NK-92 (cell line): ENCODE data around the gene DNAJB1.

Experiments
- DNase-seq: peaks from one replicate; lab custom pipeline; 2025; ENCODE audit not compliant: unreplicated experiment; lab: John Stamatoyannopoulos, UW

DNAJB1 gene

GRCh38 chr19:14473978-14474578 is 44.1 kb downstream of the DNAJB1 start:
- DNase-seq, result no peak

DNA sequence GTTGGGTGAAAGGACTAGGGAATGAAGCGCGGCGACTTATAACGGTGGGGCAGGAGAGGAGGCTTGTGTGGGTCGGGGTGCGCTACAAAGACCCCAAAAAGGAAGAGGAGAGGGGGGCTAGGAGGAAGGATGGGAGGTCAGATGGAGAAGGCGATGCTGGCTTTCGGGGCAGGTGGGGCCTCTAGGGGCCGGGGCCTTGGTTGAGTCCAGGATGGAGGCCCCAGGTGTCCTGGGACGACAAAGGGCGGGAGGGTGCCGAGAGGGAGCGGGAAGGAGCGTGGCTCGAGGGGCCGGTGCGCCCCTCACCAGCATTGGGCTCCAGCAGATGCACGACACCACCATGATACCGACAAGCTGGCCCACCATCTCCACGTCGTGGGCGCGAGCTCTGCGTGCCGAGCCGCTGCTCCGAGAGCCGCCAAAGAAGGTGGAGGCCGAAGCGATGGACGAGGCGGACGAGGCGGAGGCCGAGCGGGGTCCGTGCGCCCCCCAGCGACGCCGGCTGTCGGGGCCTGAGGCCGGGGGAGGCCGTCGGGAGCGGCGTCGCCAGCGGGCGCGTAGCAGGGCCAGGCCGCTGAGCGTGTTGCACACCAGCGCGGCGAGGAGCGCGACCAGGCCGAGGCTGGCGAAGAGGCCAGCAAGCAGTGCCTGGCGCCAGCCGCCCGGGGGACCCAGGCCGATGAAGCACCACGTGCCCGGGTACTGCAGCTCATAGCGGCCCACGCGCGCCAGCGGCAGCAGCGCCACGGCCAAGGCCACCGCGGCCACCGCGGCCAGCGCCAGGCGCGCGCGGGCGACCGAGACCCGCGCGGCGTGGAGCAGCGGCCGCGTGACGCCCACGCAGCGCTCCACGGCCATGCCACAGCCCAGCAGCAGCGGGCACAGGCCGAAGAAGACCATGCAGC is 44.9 kb downstream of the DNAJB1 start:
- DNase-seq, result no peak

DNA sequence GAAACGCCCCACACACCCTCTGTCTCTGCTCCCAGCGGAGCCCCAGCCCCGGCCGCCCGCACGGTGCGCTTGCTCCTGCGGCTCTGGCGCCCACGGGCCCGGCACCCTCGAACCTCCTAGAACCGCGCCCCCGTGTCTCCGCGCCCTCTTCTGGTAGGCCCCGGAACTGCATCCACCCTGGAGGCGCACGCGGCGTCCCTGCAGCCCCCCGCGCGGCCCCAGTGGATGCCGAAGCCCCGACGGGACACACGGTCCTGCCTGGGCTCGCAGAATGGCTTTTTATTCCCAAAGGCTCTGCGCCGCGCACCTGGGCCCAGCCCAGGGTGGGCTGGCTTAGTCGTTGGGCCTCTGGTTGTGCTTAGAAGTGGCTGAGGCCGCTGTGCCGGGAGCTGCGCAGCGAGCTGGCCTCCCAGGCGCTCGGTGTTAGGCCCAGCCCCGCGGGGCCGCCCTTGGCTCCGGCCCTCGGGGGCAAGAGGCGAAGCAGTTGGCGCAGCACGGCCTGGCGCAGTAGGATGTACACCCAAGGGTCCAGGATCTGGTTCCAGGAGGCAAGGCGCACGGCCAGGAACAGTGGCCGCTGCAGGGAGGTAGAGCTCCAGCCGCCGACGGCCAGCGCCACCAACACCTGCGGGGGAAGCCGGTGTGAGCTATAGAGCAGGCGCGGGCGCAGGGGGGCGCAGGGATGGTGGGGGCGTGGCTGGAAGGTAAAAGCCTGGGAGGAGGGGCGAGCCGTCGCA is 45.8 kb downstream of the DNAJB1 start:
- no peak for DNase-seq

DNA sequence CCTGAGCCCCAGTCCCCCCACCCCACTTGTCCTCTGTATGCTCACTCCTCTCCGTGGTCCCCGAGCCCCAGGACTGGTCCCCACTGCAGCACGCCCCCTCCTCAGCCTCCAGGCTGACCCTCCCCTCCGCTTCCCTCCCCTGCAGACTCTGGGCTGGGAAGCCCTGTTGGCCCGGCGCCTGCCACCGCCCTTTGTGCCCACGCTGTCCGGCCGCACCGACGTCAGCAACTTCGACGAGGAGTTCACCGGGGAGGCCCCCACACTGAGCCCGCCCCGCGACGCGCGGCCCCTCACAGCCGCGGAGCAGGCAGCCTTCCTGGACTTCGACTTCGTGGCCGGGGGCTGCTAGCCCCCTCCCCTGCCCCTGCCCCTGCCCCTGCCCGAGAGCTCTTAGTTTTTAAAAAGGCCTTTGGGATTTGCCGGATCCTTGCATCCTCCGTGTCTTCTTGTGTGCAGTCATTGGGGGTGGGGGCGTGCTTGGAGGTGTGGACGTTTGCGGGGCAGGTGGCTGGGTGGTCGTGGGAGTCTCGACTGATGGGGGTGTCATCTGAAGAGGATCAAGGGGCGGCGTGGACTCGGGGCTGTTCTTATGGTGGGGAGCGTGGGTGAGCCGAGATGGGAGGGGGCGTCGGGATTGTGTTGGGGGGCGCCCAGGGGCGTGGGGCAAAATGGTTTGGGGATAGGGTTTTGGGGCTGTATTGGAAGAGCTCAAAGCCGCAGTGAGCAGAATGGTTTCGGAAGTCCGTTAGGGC is 46.6 kb downstream of the DNAJB1 start:
- no peak for DNase-seq

GRCh38 chr19:14470031-14470876 is 47.9 kb downstream of the DNAJB1 start:
- no peak for DNase-seq

DNA sequence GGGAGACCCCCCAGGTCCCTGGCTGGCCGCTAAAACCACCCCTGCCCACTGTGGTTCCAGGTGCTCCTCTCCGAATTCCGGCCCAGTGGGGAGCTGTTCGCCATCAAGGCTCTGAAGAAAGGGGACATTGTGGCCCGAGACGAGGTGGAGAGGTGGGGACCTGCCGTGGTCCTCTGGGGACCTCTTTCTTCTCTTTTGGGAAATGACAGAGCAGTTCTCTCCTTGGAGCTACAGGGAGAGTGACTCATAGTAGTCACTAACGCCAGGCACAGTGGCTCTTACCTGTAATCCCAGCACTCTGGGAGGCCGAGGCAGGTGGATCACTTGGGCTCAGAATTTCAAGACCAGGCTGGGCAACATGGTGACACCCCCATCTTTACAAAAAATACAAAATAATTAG is 50.4 kb downstream of the DNAJB1 start:
- DNase-seq, result no peak

DNA sequence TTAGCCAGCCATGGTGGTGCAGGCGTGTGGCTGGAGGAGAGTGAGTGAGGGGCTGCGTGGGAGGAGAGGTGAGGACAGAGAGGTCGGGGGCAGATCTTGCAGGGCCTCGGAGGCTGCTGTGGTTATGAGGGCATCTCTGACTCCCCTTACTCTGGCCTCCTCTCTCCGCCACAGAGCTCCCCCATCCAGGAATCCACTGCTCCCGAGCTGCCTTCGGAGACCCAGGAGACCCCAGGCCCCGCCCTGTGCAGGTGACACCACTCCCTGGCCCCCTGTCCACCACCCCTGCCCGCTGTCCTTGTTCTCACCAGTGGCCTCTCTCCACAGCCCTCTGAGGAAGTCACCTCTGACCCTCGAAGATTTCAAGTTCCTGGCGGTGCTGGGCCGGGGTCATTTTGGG is 50.8 kb downstream of the DNAJB1 start:
- no peak for DNase-seq
